ENCODE results near the gene C2orf68. TPM values are rescaled to one million over a fixed set of nuclear protein-coding genes. Genes with fewer than 3 reads are reported as not detected.

C2orf68 gene
- total and polyA plus RNA-seq, 9 of the 15 experiments (the other 6 are each of a cell fraction or from before 2014, with no cell fraction given): 22.1 to 50.0 (median 31.8) TPM

GRCh38 chr2:85611705-85612587 is at the start of gene C2orf68 (continued):
- TF ChIP-seq MAZ (CRISPR knock-in tag; conservative IDR thresholded peaks at IDR 0.05 in 1 of 2, IDR thresholded peaks at IDR 0.05 in 1 of 2): peak; percentile 67 to 88
- TF ChIP-seq TCF15 (CRISPR knock-in tag; IDR thresholded peaks at IDR 0.05): no peak
- peak; percentile 59; the same call in 1 of the 2 replicates for TF ChIP-seq CTBP1 (IDR thresholded peaks at IDR 0.05; ENCODE audit: borderline replicate concordance)
- no peak for TF ChIP-seq JUNB (CRISPR knock-in tag; conservative IDR thresholded peaks at IDR 0.05)
- TF ChIP-seq TRIM28 (IDR thresholded peaks at IDR 0.05): 0 out of 2 replicates have a peak, but pooled peaks have one; percentile 17
- TF ChIP-seq FOS (IDR thresholded peaks at IDR 0.05; ENCODE audit: extremely low read depth, insufficient read length): no peak
- no peak for TF ChIP-seq ZKSCAN1 (IDR thresholded peaks at IDR 0.05; ENCODE audit: low read depth, low read length)
- TF ChIP-seq RUNX1 (IDR thresholded peaks at IDR 0.05; ENCODE audit: low read depth): no peak
- peak; percentile 96 for TF ChIP-seq BRD4 (IDR thresholded peaks at IDR 0.05)
- TF ChIP-seq GTF2B (IDR thresholded peaks at IDR 0.05; ENCODE audit: extremely low read depth, insufficient read length): peak; percentile 47
- no peak for TF ChIP-seq RBM39 (optimal IDR thresholded peaks at IDR 0.05; ENCODE audit: low read depth, low read length)
- TF ChIP-seq ZNF318 (IDR thresholded peaks at IDR 0.05; ENCODE audit: borderline replicate concordance in 1 of 2, low read depth in 1 of 2): peak in 1 of 2 experiments; percentile 90; a peak in 2 of 4 replicates
- TF ChIP-seq RNF2 (IDR thresholded peaks at IDR 0.05): no peak
- TF ChIP-seq PHF20 (IDR thresholded peaks at IDR 0.05; ENCODE audit: partially characterized antibody): peak; percentile 62
- peak in 1 of 2 experiments; percentile 22; a peak in 1 of 4 replicates for TF ChIP-seq UBTF (IDR thresholded peaks at IDR 0.05; ENCODE audit: borderline replicate concordance in 1 of 2, low read depth in 2 of 2, low read length in 2 of 2)
